RWPE2 (cell line): ENCODE measurements around the gene ATP6V0C.

Experiments
- ATAC-seq: fragments of 200-7000 bp; cut with Tn5 transposase; 3 replicates; pipeline ENCODE4 v1.9.1; 2021; ENCODE audit warnings: low read depth
- DNase-seq: peaks from one replicate; pipeline ENCODE4 v3.0.0-alpha.2; 2020; ENCODE audit warnings: low spot score
- H3K27ac ChIP-seq: fragments of 450-650 bp; 2 replicates; pipeline ENCODE4 v1.5.1; 2017; ENCODE audit warnings: mild to moderate bottlenecking; ENCODE audit not compliant: poor library complexity, severe bottlenecking
- H3K27me3 ChIP-seq: fragments of 250-450 bp; sonication (Bioruptor Pico); 2 replicates; pipeline ENCODE4 v1.5.1; 2021; ENCODE audit warnings: mild to moderate bottlenecking, moderate library complexity; ENCODE audit not compliant: insufficient read depth, poor library complexity, severe bottlenecking
- H3K36me3 ChIP-seq: fragments of 250-450 bp; sonication (Bioruptor Pico); 2 replicates; pipeline ENCODE4 v1.5.1; 2020; ENCODE audit warnings: low read depth, mild to moderate bottlenecking, moderate library complexity
- H3K4me1 ChIP-seq: fragments of 250-450 bp; sonication (Bioruptor Pico); 2 replicates; pipeline ENCODE4 v1.5.1; 2021; ENCODE audit warnings: mild to moderate bottlenecking, moderate library complexity; ENCODE audit not compliant: insufficient read depth, poor library complexity, severe bottlenecking
- H3K4me3 ChIP-seq: fragments of 250-450 bp; sonication (Bioruptor Pico); 2 replicates; pipeline ENCODE4 v1.5.1; 2021; ENCODE audit warnings: mild to moderate bottlenecking, moderate library complexity; ENCODE audit not compliant: severe bottlenecking
- H3K9me3 ChIP-seq: fragments of 250-450 bp; sonication (Bioruptor Pico); 2 replicates; pipeline ENCODE4 v1.5.1; 2021; ENCODE audit warnings: mild to moderate bottlenecking, moderate library complexity; ENCODE audit not compliant: severe bottlenecking
- TF ChIP-seq, protein P1 (sequence below): fragments of 450-650 bp; IDR thresholded peaks from one replicate; pipeline ENCODE4 v1.5.1; 2017; ENCODE audit warnings: mild to moderate bottlenecking, moderate library complexity; ENCODE audit not compliant: poor library complexity, severe bottlenecking

Gene ATP6V0C

DNA sequence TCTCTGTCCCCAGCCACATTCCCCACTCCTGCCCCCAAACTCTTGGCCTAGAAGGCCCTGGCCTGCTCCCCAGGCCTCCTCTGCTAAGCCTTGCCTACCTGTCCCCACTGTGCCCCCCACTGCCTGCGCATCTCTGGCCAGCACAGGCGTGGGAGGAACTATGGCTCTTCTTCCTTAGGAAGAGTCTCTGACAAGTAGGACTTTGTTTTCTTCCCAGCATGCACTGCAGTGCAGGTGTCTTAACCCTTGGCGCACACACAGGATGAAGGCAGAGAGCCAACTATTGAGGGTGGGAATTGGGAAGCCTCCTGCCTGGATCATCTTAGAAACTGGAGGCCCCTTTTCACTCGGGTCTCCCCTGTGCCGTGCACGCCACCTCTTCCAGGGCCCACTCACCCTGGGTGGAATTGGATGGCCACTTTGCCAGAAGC is 10.1 kb downstream of the ATP6V0C start:
- no peaks in the 10 kb centered on the region for H3K27me3 ChIP-seq
- TF ChIP-seq, protein P1, sequence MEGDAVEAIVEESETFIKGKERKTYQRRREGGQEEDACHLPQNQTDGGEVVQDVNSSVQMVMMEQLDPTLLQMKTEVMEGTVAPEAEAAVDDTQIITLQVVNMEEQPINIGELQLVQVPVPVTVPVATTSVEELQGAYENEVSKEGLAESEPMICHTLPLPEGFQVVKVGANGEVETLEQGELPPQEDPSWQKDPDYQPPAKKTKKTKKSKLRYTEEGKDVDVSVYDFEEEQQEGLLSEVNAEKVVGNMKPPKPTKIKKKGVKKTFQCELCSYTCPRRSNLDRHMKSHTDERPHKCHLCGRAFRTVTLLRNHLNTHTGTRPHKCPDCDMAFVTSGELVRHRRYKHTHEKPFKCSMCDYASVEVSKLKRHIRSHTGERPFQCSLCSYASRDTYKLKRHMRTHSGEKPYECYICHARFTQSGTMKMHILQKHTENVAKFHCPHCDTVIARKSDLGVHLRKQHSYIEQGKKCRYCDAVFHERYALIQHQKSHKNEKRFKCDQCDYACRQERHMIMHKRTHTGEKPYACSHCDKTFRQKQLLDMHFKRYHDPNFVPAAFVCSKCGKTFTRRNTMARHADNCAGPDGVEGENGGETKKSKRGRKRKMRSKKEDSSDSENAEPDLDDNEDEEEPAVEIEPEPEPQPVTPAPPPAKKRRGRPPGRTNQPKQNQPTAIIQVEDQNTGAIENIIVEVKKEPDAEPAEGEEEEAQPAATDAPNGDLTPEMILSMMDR, result no peak
- no peak for ATAC-seq
- peaks cover 34% of the 10 kb centered on the region for H3K36me3 ChIP-seq
- H3K27ac ChIP-seq, result no peak overlapping the region
- H3K4me3 ChIP-seq, result no peak overlapping the region
- no peaks in the 10 kb centered on the region for H3K9me3 ChIP-seq
- no peaks in the 10 kb centered on the region for H3K4me1 ChIP-seq
- no peak for DNase-seq

DNA sequence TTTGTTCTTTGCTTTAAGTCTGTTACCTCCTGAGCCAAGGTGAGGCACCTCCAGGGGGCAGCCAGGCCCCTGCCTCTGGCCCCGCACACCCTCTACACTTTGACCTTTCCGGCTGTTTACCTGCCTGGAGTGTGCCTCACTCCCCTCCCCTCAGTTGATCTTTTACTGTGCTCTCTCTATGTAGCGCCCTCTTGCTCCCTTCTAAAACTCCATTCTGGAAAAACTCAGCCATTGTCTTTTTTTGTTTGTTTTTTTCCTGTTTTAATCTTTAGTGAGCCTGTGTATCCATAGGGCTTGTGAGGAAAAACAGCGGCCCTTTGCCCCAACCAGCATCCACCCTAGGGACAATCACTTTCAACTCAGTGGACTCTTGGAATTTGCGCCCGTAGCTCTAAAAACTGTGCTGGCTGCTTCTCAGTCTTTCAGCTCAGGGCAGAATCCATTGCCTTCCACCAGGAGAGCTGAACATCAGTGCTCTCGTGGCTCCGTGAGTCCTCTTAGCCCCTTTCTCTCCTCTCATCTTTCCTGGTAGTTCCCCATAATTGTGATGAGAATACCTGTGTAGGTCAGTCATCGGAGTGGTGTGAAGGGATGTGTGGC is 10.7 kb downstream of the ATP6V0C start:
- TF ChIP-seq, protein P1, result no peak
- peaks cover 28% of the 10 kb centered on the region for H3K36me3 ChIP-seq
- no peaks in the 10 kb centered on the region for H3K27me3 ChIP-seq

DNA sequence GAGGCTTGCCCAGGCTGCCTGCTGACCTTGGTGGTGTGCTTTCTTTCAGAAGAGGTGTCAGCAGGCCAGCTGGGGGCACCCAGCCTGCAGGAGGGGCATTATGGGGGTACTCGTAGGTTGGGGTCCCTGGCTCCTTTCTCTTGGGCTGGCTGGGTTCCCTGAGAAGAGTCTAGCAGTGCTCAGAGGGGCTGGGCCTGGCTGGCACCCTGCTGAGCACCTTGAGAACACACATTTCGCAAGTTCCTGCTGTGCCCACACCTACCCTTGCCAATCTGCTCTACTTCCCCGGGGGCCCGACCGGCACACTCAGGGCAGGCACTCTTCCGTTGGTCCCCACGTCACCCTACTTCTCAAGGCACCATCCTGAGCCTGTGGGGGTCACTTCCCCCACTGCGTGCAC is 12.4 kb downstream of the ATP6V0C start:
- no peak overlapping the region for H3K4me3 ChIP-seq
- no peak for DNase-seq
- no peak overlapping the region for H3K27ac ChIP-seq
- no peak for ATAC-seq
- TF ChIP-seq, protein P1, result no peak
- H3K27me3 ChIP-seq, result no peaks in the 10 kb centered on the region
- H3K9me3 ChIP-seq, result no peaks in the 10 kb centered on the region
- H3K4me1 ChIP-seq, result no peaks in the 10 kb centered on the region
- peaks cover 24% of the 10 kb centered on the region for H3K36me3 ChIP-seq

More for the DNA sequence above, 10.7 kb downstream of the ATP6V0C start:
- no peak overlapping the region for H3K4me3 ChIP-seq
- H3K9me3 ChIP-seq, result no peaks in the 10 kb centered on the region
- no peaks in the 10 kb centered on the region for H3K4me1 ChIP-seq
- no peak overlapping the region for H3K27ac ChIP-seq
- ATAC-seq (no peak), DNase-seq (no peak)

DNA sequence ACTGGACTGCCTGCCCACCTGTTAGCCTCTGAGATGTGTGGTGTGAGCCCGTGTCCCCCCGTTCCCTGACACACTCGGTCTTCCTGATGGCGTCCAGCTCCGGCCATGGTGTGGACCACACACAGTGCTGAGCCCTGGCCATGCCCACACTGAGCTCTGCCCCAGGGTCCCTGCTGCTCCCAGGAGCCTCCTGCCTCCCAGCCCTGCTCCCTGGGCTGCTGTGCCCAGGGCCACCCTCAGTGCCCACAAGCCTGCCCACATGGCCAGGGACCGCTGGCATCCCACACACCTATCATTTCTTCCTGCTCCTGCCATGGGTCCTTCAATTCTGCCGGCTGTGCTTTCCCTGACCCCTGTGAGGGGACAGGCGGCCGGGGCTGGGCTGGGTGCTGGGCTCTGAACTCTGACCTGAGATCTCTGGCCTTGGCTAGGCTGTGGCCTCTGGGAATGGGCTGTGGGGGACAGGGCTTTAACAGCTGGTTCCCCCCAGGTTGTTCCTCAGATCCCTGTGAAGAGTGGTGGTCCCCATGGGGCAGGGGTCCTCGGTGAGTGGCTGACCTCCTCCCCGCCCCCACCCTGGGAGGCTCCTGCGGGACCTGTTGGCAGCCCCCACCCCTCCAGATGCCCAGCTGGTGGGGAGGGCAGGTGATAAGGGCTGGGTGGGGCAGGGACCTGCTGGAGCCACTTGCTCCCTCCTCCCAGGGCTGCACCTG is 13.5 kb downstream of the ATP6V0C start:
- no peak overlapping the region for H3K4me3 ChIP-seq
- DNase-seq (peak; percentile 54), ATAC-seq (no peak)
- H3K4me1 ChIP-seq, result no peaks in the 10 kb centered on the region
- no peaks in the 10 kb centered on the region for H3K27me3 ChIP-seq
- no peak overlapping the region for H3K27ac ChIP-seq
- no peaks in the 10 kb centered on the region for H3K9me3 ChIP-seq
- H3K36me3 ChIP-seq, result peaks cover 20% of the 10 kb centered on the region
- TF ChIP-seq, protein P1, result no peak

DNA sequence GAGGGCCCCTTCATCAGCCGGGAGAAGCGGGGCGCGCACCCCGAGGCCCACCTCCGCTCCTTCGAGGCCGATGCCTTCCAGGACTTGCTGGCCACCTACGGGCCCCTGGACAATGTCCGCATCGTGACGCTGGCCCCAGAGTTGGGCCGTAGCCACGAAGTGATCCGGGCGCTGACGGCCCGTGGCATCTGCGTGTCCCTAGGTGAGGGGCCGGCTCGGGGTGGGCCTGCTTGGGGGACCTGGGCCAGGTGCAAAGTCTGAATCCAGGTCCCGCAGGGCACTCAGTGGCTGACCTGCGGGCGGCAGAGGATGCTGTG is 14.0 kb downstream of the ATP6V0C start:
- Histone ChIP-seq H3K4me3 (no peak overlapping the region), H3K36me3 (peaks cover 18% of the 10 kb centered on the region), H3K4me1 (no peaks in the 10 kb centered on the region), H3K27me3 (no peaks in the 10 kb centered on the region), H3K9me3 (no peaks in the 10 kb centered on the region), H3K27ac (no peak overlapping the region)
- peak; percentile 65 for DNase-seq
- TF ChIP-seq, protein P1, result no peak
- ATAC-seq, result no peak
